ENCODE measurements around the gene RNFT2.

RNFT2 gene

DNA sequence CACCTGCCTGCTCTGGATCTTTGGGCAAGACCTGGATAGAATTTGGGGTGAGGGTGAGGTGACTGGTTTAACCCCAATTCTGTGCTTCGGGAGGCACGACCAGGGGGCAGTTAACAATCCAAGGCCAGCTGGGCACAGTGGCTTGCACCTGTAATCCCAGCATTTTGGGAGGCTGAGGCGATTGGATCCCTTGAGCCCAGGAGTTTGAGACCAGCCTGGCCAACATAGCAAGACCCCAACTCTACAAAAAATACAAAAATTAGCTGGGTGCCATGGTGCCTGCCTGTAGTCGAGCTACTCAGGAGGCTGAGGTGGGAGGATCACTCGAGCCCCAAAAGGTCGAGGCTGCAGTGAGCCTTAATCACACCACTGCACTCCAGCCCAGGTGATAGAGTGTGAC is 105.0 kb downstream of the RNFT2 start:
- TF ChIP-seq POLR2A (IDR thresholded peaks at IDR 0.05; ENCODE audit: extremely low read depth, insufficient read length) (no peak), MYC (IDR thresholded peaks at IDR 0.05; ENCODE audit: low read depth, low read length) (no peak), CTCF (IDR thresholded peaks at IDR 0.05; ENCODE audit: low read depth, low read length) (no peak)
- TF ChIP-seq, protein P1, sequence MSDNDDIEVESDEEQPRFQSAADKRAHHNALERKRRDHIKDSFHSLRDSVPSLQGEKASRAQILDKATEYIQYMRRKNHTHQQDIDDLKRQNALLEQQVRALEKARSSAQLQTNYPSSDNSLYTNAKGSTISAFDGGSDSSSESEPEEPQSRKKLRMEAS (IDR thresholded peaks at IDR 0.05; ENCODE audit: low read depth, low read length): no peak
- H3K4me3 ChIP-seq (ENCODE audit: low read depth, low read length): no peak overlapping the region
- DNase-seq (ENCODE audit: low read depth): no peak

DNA sequence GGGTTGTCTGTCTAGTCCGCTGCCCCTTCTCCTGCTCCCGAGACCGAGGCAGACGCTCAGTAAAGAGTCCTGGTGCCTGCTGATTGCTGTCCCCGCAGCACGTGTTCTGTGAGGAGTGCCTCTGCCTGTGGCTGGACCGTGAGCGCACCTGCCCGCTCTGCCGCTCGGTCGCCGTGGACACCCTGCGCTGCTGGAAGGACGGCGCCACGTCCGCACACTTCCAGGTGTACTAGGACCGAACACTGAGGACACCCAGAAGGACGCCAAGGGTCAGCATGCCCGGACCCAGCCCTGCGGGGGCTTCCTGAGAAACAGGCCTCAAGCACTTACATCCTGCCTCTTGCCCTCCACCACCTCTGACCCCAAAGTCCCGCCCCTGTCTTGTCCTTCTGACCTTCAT is 111.1 kb downstream of the RNFT2 start:
- H3K4me3 ChIP-seq (ENCODE audit: low read depth, low read length): no peak overlapping the region
- TF ChIP-seq MYC (IDR thresholded peaks at IDR 0.05; ENCODE audit: low read depth, low read length): no peak
- TF ChIP-seq, protein P1 (IDR thresholded peaks at IDR 0.05; ENCODE audit: low read depth, low read length): no peak
- no peak for TF ChIP-seq CTCF (IDR thresholded peaks at IDR 0.05; ENCODE audit: low read depth, low read length)
- TF ChIP-seq POLR2A (IDR thresholded peaks at IDR 0.05; ENCODE audit: extremely low read depth, insufficient read length): no peak
- DNase-seq (ENCODE audit: low read depth): no peak

DNA sequence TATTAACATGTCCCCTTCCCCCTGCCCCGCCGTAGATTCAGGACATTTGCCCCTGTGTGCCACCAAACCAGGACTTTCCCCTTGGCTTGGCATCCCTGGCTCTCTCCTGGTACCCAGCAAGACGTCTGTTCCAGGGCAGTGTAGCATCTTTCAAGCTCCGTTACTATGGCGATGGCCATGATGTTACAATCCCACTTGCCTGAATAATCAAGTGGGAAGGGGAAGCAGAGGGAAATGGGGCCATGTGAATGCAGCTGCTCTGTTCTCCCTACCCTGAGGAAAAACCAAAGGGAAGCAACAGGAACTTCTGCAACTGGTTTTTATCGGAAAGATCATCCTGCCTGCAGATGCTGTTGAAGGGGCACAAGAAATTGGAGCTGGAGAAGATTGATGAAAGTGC is 114.2 kb downstream of the RNFT2 start:
- no peak for DNase-seq (ENCODE audit: low read depth)
- TF ChIP-seq CTCF (IDR thresholded peaks at IDR 0.05; ENCODE audit: low read depth, low read length) (no peak), POLR2A (IDR thresholded peaks at IDR 0.05; ENCODE audit: extremely low read depth, insufficient read length) (no peak), MYC (IDR thresholded peaks at IDR 0.05; ENCODE audit: low read depth, low read length) (no peak)
- TF ChIP-seq, protein P1 (IDR thresholded peaks at IDR 0.05; ENCODE audit: low read depth, low read length): no peak
- no peak overlapping the region for H3K4me3 ChIP-seq (ENCODE audit: low read depth, low read length)

GRCh38 chr12:116853507-116853906 is 115.4 kb downstream of the RNFT2 start:
- DNase-seq (ENCODE audit: low read depth): no peak
- H3K4me3 ChIP-seq (ENCODE audit: low read depth, low read length): no peak overlapping the region
- TF ChIP-seq, protein P1 (IDR thresholded peaks at IDR 0.05; ENCODE audit: low read depth, low read length): no peak
- TF ChIP-seq MYC (IDR thresholded peaks at IDR 0.05; ENCODE audit: low read depth, low read length): no peak
- no peak for TF ChIP-seq CTCF (IDR thresholded peaks at IDR 0.05; ENCODE audit: low read depth, low read length)
- TF ChIP-seq POLR2A (IDR thresholded peaks at IDR 0.05; ENCODE audit: extremely low read depth, insufficient read length): no peak

GRCh38 chr12:116855744-116856470 is 117.8 kb downstream of the RNFT2 start:
- TF ChIP-seq, protein P1 (IDR thresholded peaks at IDR 0.05; ENCODE audit: low read depth, low read length): no peak
- H3K4me3 ChIP-seq (ENCODE audit: low read depth, low read length): no peak overlapping the region
- DNase-seq (ENCODE audit: low read depth): no peak

DNA sequence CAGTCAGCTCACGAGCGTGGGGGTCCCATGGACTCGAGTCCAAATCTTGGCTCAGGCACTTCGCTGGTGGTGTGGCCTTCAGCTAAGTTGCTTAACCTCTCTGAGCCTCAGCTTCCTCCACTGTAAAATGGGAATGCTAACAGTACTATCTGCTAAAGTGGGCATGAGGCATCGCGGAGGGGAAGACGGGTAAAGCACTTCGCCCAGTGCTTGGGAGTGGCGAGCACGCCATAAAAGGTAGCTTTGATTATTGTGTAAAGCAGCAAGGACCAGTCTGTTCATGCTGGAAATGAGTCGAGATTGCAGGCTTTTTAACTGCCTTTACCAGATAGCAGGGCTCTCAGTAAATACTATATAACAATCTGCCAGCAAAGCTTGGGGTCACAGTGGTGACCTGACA is 118.6 kb downstream of the RNFT2 start:
- no peak overlapping the region for H3K4me3 ChIP-seq (ENCODE audit: low read depth, low read length)
- no peak for DNase-seq (ENCODE audit: low read depth)
- TF ChIP-seq, protein P1 (IDR thresholded peaks at IDR 0.05; ENCODE audit: low read depth, low read length): no peak
- TF ChIP-seq CTCF (IDR thresholded peaks at IDR 0.05; ENCODE audit: low read depth, low read length) (no peak), MYC (IDR thresholded peaks at IDR 0.05; ENCODE audit: low read depth, low read length) (no peak), POLR2A (IDR thresholded peaks at IDR 0.05; ENCODE audit: extremely low read depth, insufficient read length) (no peak)
